Measurements from ENCODE around the gene SAFB2. TPM values are rescaled to one million over a fixed set of nuclear protein-coding genes. Genes with fewer than 3 reads are reported as not detected.

SAFB2 gene
- total RNA-seq, 2 experiments from 2014 or later: 65.0 to 78.6 TPM

GRCh38 chr19:5562280-5562679 is 60.3 kb downstream of the SAFB2 start:
- DNase-seq (no peak), ATAC-seq (no peak)
- intact Hi-C loops (cut with DNase I, micrococcal nuclease): no loop called here
- no peak overlapping the region for H3K4me3 Mint-ChIP-seq
- ChIA-PET POLR2A (no interaction called here), CTCF (no interaction called here)
- H3K27me3 Mint-ChIP-seq: peaks cover 22% of the 10 kb centered on the region
- H3K36me3 Mint-ChIP-seq (ENCODE audit: low read depth): peaks cover 3% of the 10 kb centered on the region
- peaks cover 7% of the 10 kb centered on the region for H3K9me3 Mint-ChIP-seq (ENCODE audit: low read depth)
- H3K27ac Mint-ChIP-seq: no peak overlapping the region
- no peaks in the 10 kb centered on the region for H3K4me1 Mint-ChIP-seq

- CTCF ChIA-PET: no interaction called here
- Mint-ChIP-seq H3K4me1 (no peaks in the 10 kb centered on the region), H3K27me3 (peaks cover 24% of the 10 kb centered on the region), H3K4me3 (no peak overlapping the region), H3K27ac (no peak overlapping the region), H3K9me3 (ENCODE audit: low read depth) (peaks cover 7% of the 10 kb centered on the region), H3K36me3 (ENCODE audit: low read depth) (peaks cover 3% of the 10 kb centered on the region)
- POLR2A ChIA-PET: no interaction called here
- DNase-seq (no peak), ATAC-seq (no peak)
- intact Hi-C loops (cut with DNase I, micrococcal nuclease): no loop called here
These were observed 61.0 kb downstream of the SAFB2 start for GRCh38 chr19:5561559-5561958.

- POLR2A ChIA-PET: no interaction called here
- Mint-ChIP-seq H3K27me3 (peaks cover 26% of the 10 kb centered on the region), H3K4me1 (no peaks in the 10 kb centered on the region), H3K4me3 (no peak overlapping the region), H3K36me3 (ENCODE audit: low read depth) (peaks cover 3% of the 10 kb centered on the region), H3K27ac (no peak overlapping the region), H3K9me3 (ENCODE audit: low read depth) (peaks cover 7% of the 10 kb centered on the region)
- intact Hi-C loops (cut with DNase I, micrococcal nuclease): no loop called here
- CTCF ChIA-PET: interaction anchor here (0.5 to 0.7 kb wide), 2 partner anchors 26 to 565 kb away, joined by 4 read pairs; no protein-coding TSS in a partner anchor
- no peak for ATAC-seq
- no peak for DNase-seq
These were observed 62.4 kb downstream of the SAFB2 start for GRCh38 chr19:5560156-5560555.

- no peak for ATAC-seq
- peaks cover 7% of the 10 kb centered on the region for H3K9me3 Mint-ChIP-seq (ENCODE audit: low read depth)
- H3K27me3 Mint-ChIP-seq: peaks cover 26% of the 10 kb centered on the region
- intact Hi-C loops (cut with DNase I, micrococcal nuclease): no loop called here
- H3K4me1 Mint-ChIP-seq: no peaks in the 10 kb centered on the region
- peaks cover 3% of the 10 kb centered on the region for H3K36me3 Mint-ChIP-seq (ENCODE audit: low read depth)
- no peak overlapping the region for H3K4me3 Mint-ChIP-seq
- DNase-seq: no peak
- no peak overlapping the region for H3K27ac Mint-ChIP-seq
- CTCF ChIA-PET: interaction anchor here (0.5 kb wide), 1 partner anchor 27 kb away, joined by 4 read pairs; no protein-coding TSS in a partner anchor
- POLR2A ChIA-PET: no interaction called here
These were observed 62.8 kb downstream of the SAFB2 start for GRCh38 chr19:5559804-5560133.

GRCh38 chr19:5558101-5558621 is 64.4 kb downstream of the SAFB2 start:
- Mint-ChIP-seq H3K4me1 (no peaks in the 10 kb centered on the region), H3K27me3 (peaks cover 23% of the 10 kb centered on the region), H3K36me3 (ENCODE audit: low read depth) (peaks cover 3% of the 10 kb centered on the region), H3K4me3 (no peak overlapping the region), H3K9me3 (ENCODE audit: low read depth) (peaks cover 7% of the 10 kb centered on the region), H3K27ac (no peak overlapping the region)
- intact Hi-C loops (cut with DNase I, micrococcal nuclease): no loop called here
- ChIA-PET POLR2A (no interaction called here), CTCF (interaction anchor here (0.6 kb wide), 1 partner anchor 802 kb away, joined by 3 read pairs; no protein-coding TSS in a partner anchor)
- ATAC-seq: no peak
- DNase-seq: no peak

- intact Hi-C loops (cut with DNase I, micrococcal nuclease): no loop called here
- ChIA-PET CTCF (no interaction called here), POLR2A (interaction anchor here (0.6 kb wide), 1 partner anchor 39 kb away, joined by 3 read pairs; no protein-coding TSS in a partner anchor)
- Mint-ChIP-seq H3K36me3 (ENCODE audit: low read depth) (peaks cover 3% of the 10 kb centered on the region), H3K4me1 (no peaks in the 10 kb centered on the region), H3K4me3 (no peak overlapping the region), H3K9me3 (ENCODE audit: low read depth) (peaks cover 7% of the 10 kb centered on the region), H3K27ac (no peak overlapping the region), H3K27me3 (peaks cover 18% of the 10 kb centered on the region)
- no peak for ATAC-seq
- no peak for DNase-seq
These were observed 64.9 kb downstream of the SAFB2 start for GRCh38 chr19:5557691-5558090.

- DNase-seq (no peak), ATAC-seq (no peak)
- intact Hi-C loops (cut with DNase I, micrococcal nuclease): no loop called here
- H3K27ac Mint-ChIP-seq: no peak overlapping the region
- CTCF ChIA-PET: interaction anchor here (0.6 kb wide), 1 partner anchor 176 kb away, joined by 3 read pairs; no protein-coding TSS in a partner anchor
- no peak overlapping the region for H3K4me3 Mint-ChIP-seq
- POLR2A ChIA-PET: no interaction called here
- peaks cover 18% of the 10 kb centered on the region for H3K27me3 Mint-ChIP-seq
- no peaks in the 10 kb centered on the region for H3K9me3 Mint-ChIP-seq (ENCODE audit: low read depth)
- no peaks in the 10 kb centered on the region for H3K36me3 Mint-ChIP-seq (ENCODE audit: low read depth)
- no peaks in the 10 kb centered on the region for H3K4me1 Mint-ChIP-seq
These were observed 67.7 kb downstream of the SAFB2 start for GRCh38 chr19:5554828-5555227.

GRCh38 chr19:5553892-5554291 is 68.7 kb downstream of the SAFB2 start:
- Mint-ChIP-seq H3K27ac (no peak overlapping the region), H3K27me3 (peaks cover 20% of the 10 kb centered on the region), H3K4me1 (no peaks in the 10 kb centered on the region), H3K9me3 (ENCODE audit: low read depth) (no peaks in the 10 kb centered on the region), H3K36me3 (ENCODE audit: low read depth) (no peaks in the 10 kb centered on the region), H3K4me3 (no peak overlapping the region)
- DNase-seq (no peak), ATAC-seq (no peak)
- intact Hi-C loops (cut with DNase I, micrococcal nuclease): no loop called here
- CTCF ChIA-PET: no interaction called here
- POLR2A ChIA-PET: no interaction called here

GRCh38 chr19:5547881-5548280 is 74.7 kb downstream of the SAFB2 start:
- intact Hi-C loops (cut with DNase I, micrococcal nuclease): loop anchor here in 1 of 2 experiments (2.0 kb wide), 1 partner anchor 31 kb away; no protein-coding TSS in a partner anchor
- Mint-ChIP-seq H3K27me3 (peaks cover 12% of the 10 kb centered on the region), H3K4me1 (no peaks in the 10 kb centered on the region), H3K9me3 (ENCODE audit: low read depth) (no peaks in the 10 kb centered on the region), H3K4me3 (no peak overlapping the region), H3K36me3 (ENCODE audit: low read depth) (no peaks in the 10 kb centered on the region), H3K27ac (no peak overlapping the region)
- DNase-seq (peak; percentile 45), ATAC-seq (no peak)
- POLR2A ChIA-PET: interaction anchor here (0.7 kb wide), 1 partner anchor 615 kb away, joined by 3 read pairs; no protein-coding TSS in a partner anchor
- CTCF ChIA-PET: interaction anchor here (0.8 kb wide), 1 partner anchor 41 kb away, joined by 3 read pairs; no protein-coding TSS in a partner anchor

GRCh38 chr19:5545984-5546383 is 76.6 kb downstream of the SAFB2 start:
- CTCF ChIA-PET: interaction anchor here (0.5 kb wide), 1 partner anchor 361 kb away, joined by 4 read pairs; no protein-coding TSS in a partner anchor
- no peak overlapping the region for H3K27ac Mint-ChIP-seq

GRCh38 chr19:5545051-5545450 is 77.5 kb downstream of the SAFB2 start:
- POLR2A ChIA-PET: no interaction called here
- Mint-ChIP-seq H3K9me3 (ENCODE audit: low read depth) (no peaks in the 10 kb centered on the region), H3K4me3 (no peak overlapping the region), H3K27me3 (peaks cover 3% of the 10 kb centered on the region), H3K27ac (no peak overlapping the region), H3K4me1 (no peaks in the 10 kb centered on the region), H3K36me3 (ENCODE audit: low read depth) (no peaks in the 10 kb centered on the region)
- ATAC-seq: no peak
- CTCF ChIA-PET: no interaction called here
- DNase-seq: no peak
- intact Hi-C loops (cut with DNase I, micrococcal nuclease): no loop called here

More at GRCh38 chr19:5545984-5546383, 76.6 kb downstream of the SAFB2 start:
- POLR2A ChIA-PET: no interaction called here
- DNase-seq: no peak
- Mint-ChIP-seq H3K4me1 (no peaks in the 10 kb centered on the region), H3K9me3 (ENCODE audit: low read depth) (no peaks in the 10 kb centered on the region), H3K27me3 (peaks cover 3% of the 10 kb centered on the region), H3K36me3 (ENCODE audit: low read depth) (no peaks in the 10 kb centered on the region), H3K4me3 (no peak overlapping the region)
- ATAC-seq: no peak
- intact Hi-C loops (cut with DNase I, micrococcal nuclease): no loop called here

GRCh38 chr19:5542665-5543064 is 79.9 kb downstream of the SAFB2 start:
- peaks cover 8% of the 10 kb centered on the region for H3K27me3 Mint-ChIP-seq
- no peaks in the 10 kb centered on the region for H3K9me3 Mint-ChIP-seq (ENCODE audit: low read depth)
- H3K4me3 Mint-ChIP-seq: no peak overlapping the region
- intact Hi-C loops (cut with DNase I, micrococcal nuclease): no loop called here
- ChIA-PET CTCF (no interaction called here), POLR2A (no interaction called here)
- H3K4me1 Mint-ChIP-seq: no peaks in the 10 kb centered on the region
- no peak overlapping the region for H3K27ac Mint-ChIP-seq
- H3K36me3 Mint-ChIP-seq (ENCODE audit: low read depth): no peaks in the 10 kb centered on the region
- ATAC-seq: no peak
- DNase-seq: no peak
